ENCODE measurements around the gene C16orf87.

DNA sequence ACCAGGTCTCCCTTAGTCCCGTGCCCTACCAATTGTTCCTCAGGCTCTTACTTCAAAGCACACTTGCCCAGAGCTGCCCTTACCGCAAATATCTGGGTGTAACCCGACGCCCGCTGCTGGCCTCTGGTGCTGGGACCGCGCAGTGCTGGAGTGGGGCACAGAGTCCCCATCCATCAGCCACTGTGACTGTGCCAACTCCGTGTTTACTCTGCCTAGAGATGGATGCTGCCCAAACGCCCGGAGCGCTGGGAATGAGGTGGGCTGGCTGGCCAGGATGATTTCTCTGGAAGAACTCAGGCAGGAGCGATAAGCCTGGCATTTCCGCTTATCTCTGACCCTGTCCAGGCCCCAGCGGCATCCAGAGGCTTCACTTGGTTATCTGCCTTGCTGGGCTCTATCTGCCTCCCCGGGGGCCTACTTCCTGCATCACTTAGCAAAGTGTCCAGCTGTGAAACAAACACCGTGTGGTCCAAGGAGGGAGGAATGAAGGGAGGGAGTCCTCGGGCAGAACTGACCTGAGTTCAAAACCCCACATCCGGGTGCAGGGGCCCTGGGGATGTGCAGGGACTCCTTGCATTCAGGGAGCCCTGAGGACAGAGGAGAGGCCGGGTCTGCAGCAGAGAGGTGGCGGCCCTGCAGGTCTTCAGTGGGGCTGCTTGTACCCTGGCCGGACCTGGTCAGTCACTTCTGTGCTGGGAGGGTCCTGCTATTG lies 73.5 kb downstream of the C16orf87 start:
- TF ChIP-seq ZNF274 (IDR thresholded peaks at IDR 0.05; ENCODE audit: low read depth, low read length): no peak
- no peak for TF ChIP-seq YY1 (IDR thresholded peaks at IDR 0.05; ENCODE audit: insufficient read depth, insufficient read length)
- no peak for TF ChIP-seq SUZ12 (IDR thresholded peaks at IDR 0.05; ENCODE audit: extremely low read depth, insufficient read depth, insufficient read length)
